ENCODE data around the gene PCDHAC1. TPM values are rescaled to one million over a fixed set of nuclear protein-coding genes. Genes with fewer than 3 reads are reported as not detected.
A peak's percentile ranks its signal among the peaks of the same experiment; 100 is the strongest.
"Not testable (repeated sequence)": the region's sequence is repeated elsewhere in the genome, so short reads cannot be mapped to it uniquely, and the experiment has no call there.

The PCDHAC1 gene
- total RNA-seq (2022) (17.2 and 26.3 TPM in 2 replicates), Bru-seq, nascent RNA (percentile 82 among the genes with signal in this experiment), BruChase-seq, experiment 1, labeled RNA remaining after a 6-hour chase (percentile 97 among the genes with signal in this experiment), BruChase-seq, experiment 2, labeled RNA remaining after a 2-hour chase (percentile 95 among the genes with signal in this experiment)
- long read RNA-seq, full-length matches to known transcripts = 24 of 25 reads
- long read RNA-seq, partial matches to known transcripts = 0 of 25 reads
- long read RNA-seq, other reads (novel, unspliced or antisense) = 1 of 25 reads

- POLR2A ChIA-PET = interaction anchor here (0.6 to 10.4 kb wide), 25 partner anchors 10 to 206 kb away, joined by 3 to 255 read pairs (median 5); partner anchors contain the start of genes PCDHA11, PCDHA12, PCDHA4 and PCDHAC2
These were observed at the start of gene PCDHAC1 for GRCh38 chr5:140925806-140926442. PCDHAC1 (plus strand) TSS chr5:140926299; CDS start chr5:140926893, 594 bp downstream.

GRCh38 chr5:140876541-140877261 is 49.4 kb upstream of the PCDHAC1 start:
- H3K4me1 Mint-ChIP-seq (ENCODE audit: insufficient read depth, unreplicated experiment); BruUV-seq (replicated peaks); H3K27me3 Mint-ChIP-seq (ENCODE audit: insufficient read depth, unreplicated experiment); intact Hi-C loops (cut with micrococcal nuclease); DNase-seq (ENCODE audit: unreplicated experiment); H3K27ac Mint-ChIP-seq (ENCODE audit: low read depth, unreplicated experiment): not testable (repeated sequence)
- Mint-ChIP-seq H3K9me3 (ENCODE audit: unreplicated experiment) (peaks cover 17% of the 10 kb centered on the region), H3K36me3 (ENCODE audit: insufficient read depth, unreplicated experiment) (peaks cover 17% of the 10 kb centered on the region), H3K4me3 (ENCODE audit: unreplicated experiment) (peak overlapping the region; percentile 86)
- ChIA-PET POLR2A (interaction anchor here (0.9 to 4.6 kb wide), 4 partner anchors 12 to 164 kb away, joined by 5 to 179 read pairs (median 33); partner anchors contain the start of gene PCDHAC1), CTCF (interaction anchor here (1.1 to 5.9 kb wide), 12 partner anchors 11 to 186 kb away, joined by 3 to 121 read pairs (median 13); partner anchors contain the start of genes HARS1, HARS2, PCDHA10 and PCDHAC1)

More at GRCh38 chr5:140925806-140926442, at the start of gene PCDHAC1:
- intact Hi-C loops (cut with micrococcal nuclease) = loop anchor here (1.0 to 2.0 kb wide), 7 partner anchors 23 to 114 kb away; partner anchors contain the start of genes PCDHA11, PCDHA12 and PCDHAC2
- TF ChIP-seq, protein P1, sequence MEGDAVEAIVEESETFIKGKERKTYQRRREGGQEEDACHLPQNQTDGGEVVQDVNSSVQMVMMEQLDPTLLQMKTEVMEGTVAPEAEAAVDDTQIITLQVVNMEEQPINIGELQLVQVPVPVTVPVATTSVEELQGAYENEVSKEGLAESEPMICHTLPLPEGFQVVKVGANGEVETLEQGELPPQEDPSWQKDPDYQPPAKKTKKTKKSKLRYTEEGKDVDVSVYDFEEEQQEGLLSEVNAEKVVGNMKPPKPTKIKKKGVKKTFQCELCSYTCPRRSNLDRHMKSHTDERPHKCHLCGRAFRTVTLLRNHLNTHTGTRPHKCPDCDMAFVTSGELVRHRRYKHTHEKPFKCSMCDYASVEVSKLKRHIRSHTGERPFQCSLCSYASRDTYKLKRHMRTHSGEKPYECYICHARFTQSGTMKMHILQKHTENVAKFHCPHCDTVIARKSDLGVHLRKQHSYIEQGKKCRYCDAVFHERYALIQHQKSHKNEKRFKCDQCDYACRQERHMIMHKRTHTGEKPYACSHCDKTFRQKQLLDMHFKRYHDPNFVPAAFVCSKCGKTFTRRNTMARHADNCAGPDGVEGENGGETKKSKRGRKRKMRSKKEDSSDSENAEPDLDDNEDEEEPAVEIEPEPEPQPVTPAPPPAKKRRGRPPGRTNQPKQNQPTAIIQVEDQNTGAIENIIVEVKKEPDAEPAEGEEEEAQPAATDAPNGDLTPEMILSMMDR (IDR thresholded peaks at IDR 0.05; ENCODE audit: unreplicated experiment) = no peak
- H3K4me3 Mint-ChIP-seq (ENCODE audit: unreplicated experiment) = peak within 1 kb of the TSS; percentile 95
- BruUV-seq (replicated peaks) = no TSS peak
- peak within 1 kb of the TSS; percentile 85 for H3K27ac Mint-ChIP-seq (ENCODE audit: low read depth, unreplicated experiment)
- H3K4me1 Mint-ChIP-seq (ENCODE audit: insufficient read depth, unreplicated experiment) = peaks cover 25% of the 10 kb centered on the region
- H3K36me3 Mint-ChIP-seq (ENCODE audit: insufficient read depth, unreplicated experiment) = peaks cover 7% of the 10 kb centered on the region
- no peaks in the 10 kb centered on the region for H3K27me3 Mint-ChIP-seq (ENCODE audit: insufficient read depth, unreplicated experiment)
- CTCF ChIA-PET = interaction anchor here (0.6 to 7.0 kb wide), 39 partner anchors 9 to 651 kb away, joined by 3 to 152 read pairs (median 5); partner anchors contain the start of genes PCDHA11, PCDHA12, PCDHA4 and PCDHAC2
- no peak for DNase-seq (ENCODE audit: unreplicated experiment)
- H3K9me3 Mint-ChIP-seq (ENCODE audit: unreplicated experiment) = no peaks in the 10 kb centered on the region

GRCh38 chr5:140877262-140877581 is 48.9 kb upstream of the PCDHAC1 start:
- POLR2A ChIA-PET = interaction anchor here (0.9 kb wide), 1 partner anchor 125 kb away, joined by 5 read pairs; no protein-coding TSS in a partner anchor
- BruUV-seq (replicated peaks) = no TSS peak
- H3K36me3 Mint-ChIP-seq (ENCODE audit: insufficient read depth, unreplicated experiment) = peaks cover 18% of the 10 kb centered on the region
- H3K27ac Mint-ChIP-seq (ENCODE audit: low read depth, unreplicated experiment) = no peak overlapping the region
- no peaks in the 10 kb centered on the region for H3K27me3 Mint-ChIP-seq (ENCODE audit: insufficient read depth, unreplicated experiment)
- H3K9me3 Mint-ChIP-seq (ENCODE audit: unreplicated experiment) = peaks cover 17% of the 10 kb centered on the region
- H3K4me1 Mint-ChIP-seq (ENCODE audit: insufficient read depth, unreplicated experiment) = peaks cover 4% of the 10 kb centered on the region
- TF ChIP-seq, protein P1 (IDR thresholded peaks at IDR 0.05; ENCODE audit: unreplicated experiment) = no peak
- intact Hi-C loops (cut with micrococcal nuclease) = no loop called here
- no peak for DNase-seq (ENCODE audit: unreplicated experiment)
- no peak overlapping the region for H3K4me3 Mint-ChIP-seq (ENCODE audit: unreplicated experiment)
- CTCF ChIA-PET = interaction anchor here (3.7 to 5.9 kb wide), 3 partner anchors 48 to 164 kb away, joined by 45 to 121 read pairs (median 80); partner anchors contain the start of gene PCDHAC1

DNA sequence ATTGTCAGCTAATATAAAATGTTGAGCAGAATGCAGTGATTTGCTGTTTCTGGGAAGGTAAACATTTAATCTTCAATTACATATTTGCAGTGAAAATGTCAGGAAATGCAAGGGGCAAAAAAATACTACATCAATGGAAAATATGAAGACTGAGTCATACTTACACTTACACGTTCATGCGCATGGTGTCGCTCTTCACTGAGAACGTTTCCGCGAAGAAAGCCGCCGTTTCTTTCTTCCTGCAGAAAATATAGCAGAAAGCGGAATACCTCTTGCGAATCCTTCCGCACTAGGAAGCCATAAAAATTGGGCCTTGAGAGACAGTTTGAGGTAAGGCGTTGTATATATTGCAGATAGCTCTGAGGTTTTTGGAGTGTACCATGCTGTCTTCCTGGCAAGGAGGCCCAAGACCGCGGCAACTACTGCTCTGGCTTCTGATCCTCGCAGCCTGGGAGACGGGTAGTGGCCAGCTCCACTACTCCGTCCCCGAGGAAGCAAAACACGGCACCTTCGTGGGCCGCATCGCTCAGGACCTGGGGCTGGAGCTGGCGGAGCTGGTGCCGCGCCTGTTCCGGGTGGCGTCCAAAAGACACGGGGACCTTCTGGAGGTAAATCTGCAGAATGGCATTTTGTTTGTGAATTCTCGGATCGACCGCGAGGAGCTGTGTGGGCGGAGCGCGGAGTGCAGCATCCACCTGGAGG is 44.1 kb upstream of the PCDHAC1 start, which contains the start of gene PCDHA13:
Gene PCDHA13, plus strand, starts transcription at position 236 of the 702 bp plus-strand sequence. Its CDS starts 145 bp downstream, at position 381.
- no peak within 1 kb of the TSS for H3K4me3 Mint-ChIP-seq (ENCODE audit: unreplicated experiment)
- POLR2A ChIA-PET = interaction anchor here (2.2 kb wide), 1 partner anchor 11 kb away, joined by 12 read pairs; no protein-coding TSS in a partner anchor
- TF ChIP-seq, protein P1 (IDR thresholded peaks at IDR 0.05; ENCODE audit: unreplicated experiment) = no peak
- H3K27me3 Mint-ChIP-seq (ENCODE audit: insufficient read depth, unreplicated experiment) = no peaks in the 10 kb centered on the region
- H3K4me1 Mint-ChIP-seq (ENCODE audit: insufficient read depth, unreplicated experiment) = no peaks in the 10 kb centered on the region
- DNase-seq (ENCODE audit: unreplicated experiment) = no peak
- no peak within 1 kb of the TSS for H3K27ac Mint-ChIP-seq (ENCODE audit: low read depth, unreplicated experiment)
- H3K9me3 Mint-ChIP-seq (ENCODE audit: unreplicated experiment) = peaks cover 17% of the 10 kb centered on the region
- peaks cover 6% of the 10 kb centered on the region for H3K36me3 Mint-ChIP-seq (ENCODE audit: insufficient read depth, unreplicated experiment)
- BruUV-seq (replicated peaks) = no TSS peak
- CTCF ChIA-PET = interaction anchor here (0.8 to 1.6 kb wide), 3 partner anchors 45 to 152 kb away, joined by 3 to 4 read pairs (median 3); no protein-coding TSS in a partner anchor
- intact Hi-C loops (cut with micrococcal nuclease) = no loop called here

All from MCF 10A (cell line).